C4-2B (cell line): Measurements from ENCODE around the gene UBA1.
A peak's percentile ranks its signal among the peaks of the same experiment; 100 is the strongest.

Experiments used
- H3K27ac ChIP-seq: fragments of 450-650 bp; 2 replicates; pipeline ENCODE4 v1.5.1; 2017
- ZFX ChIP-seq: fragments of 450-650 bp; IDR thresholded peaks from 2 replicates; pipeline ENCODE4 v1.6.1; 2017
- TF ChIP-seq, protein P1 (sequence below): fragments of 450-650 bp; conservative IDR thresholded peaks from 2 replicates; pipeline ENCODE4 v1.5.1; 2017; ENCODE audit warnings: mild to moderate bottlenecking

UBA1 gene

DNA sequence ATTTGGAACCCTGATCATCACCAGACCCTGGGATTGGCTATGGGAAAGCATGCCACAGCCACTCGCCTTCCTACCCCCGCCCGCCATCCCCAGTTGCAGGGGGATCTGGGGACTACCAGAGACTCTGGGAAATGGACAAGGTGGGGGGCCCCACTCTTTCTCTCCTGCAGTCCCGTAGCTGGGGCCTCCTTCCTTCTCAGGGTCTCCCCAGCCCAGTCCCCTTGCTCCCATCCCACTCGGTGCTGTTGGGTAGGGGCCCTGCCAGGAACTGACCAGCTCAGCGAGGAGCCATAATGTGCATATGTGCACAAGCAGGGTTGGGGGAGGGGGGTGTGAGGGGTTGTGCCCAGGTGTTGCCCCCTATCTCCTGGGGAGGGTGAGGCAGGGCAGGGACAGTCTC, 35.8 kb downstream of the UBA1 start:
- TF ChIP-seq, protein P1, sequence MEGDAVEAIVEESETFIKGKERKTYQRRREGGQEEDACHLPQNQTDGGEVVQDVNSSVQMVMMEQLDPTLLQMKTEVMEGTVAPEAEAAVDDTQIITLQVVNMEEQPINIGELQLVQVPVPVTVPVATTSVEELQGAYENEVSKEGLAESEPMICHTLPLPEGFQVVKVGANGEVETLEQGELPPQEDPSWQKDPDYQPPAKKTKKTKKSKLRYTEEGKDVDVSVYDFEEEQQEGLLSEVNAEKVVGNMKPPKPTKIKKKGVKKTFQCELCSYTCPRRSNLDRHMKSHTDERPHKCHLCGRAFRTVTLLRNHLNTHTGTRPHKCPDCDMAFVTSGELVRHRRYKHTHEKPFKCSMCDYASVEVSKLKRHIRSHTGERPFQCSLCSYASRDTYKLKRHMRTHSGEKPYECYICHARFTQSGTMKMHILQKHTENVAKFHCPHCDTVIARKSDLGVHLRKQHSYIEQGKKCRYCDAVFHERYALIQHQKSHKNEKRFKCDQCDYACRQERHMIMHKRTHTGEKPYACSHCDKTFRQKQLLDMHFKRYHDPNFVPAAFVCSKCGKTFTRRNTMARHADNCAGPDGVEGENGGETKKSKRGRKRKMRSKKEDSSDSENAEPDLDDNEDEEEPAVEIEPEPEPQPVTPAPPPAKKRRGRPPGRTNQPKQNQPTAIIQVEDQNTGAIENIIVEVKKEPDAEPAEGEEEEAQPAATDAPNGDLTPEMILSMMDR = no peak
- TF ChIP-seq ZFX = no peak
- no peak overlapping the region for H3K27ac ChIP-seq

DNA sequence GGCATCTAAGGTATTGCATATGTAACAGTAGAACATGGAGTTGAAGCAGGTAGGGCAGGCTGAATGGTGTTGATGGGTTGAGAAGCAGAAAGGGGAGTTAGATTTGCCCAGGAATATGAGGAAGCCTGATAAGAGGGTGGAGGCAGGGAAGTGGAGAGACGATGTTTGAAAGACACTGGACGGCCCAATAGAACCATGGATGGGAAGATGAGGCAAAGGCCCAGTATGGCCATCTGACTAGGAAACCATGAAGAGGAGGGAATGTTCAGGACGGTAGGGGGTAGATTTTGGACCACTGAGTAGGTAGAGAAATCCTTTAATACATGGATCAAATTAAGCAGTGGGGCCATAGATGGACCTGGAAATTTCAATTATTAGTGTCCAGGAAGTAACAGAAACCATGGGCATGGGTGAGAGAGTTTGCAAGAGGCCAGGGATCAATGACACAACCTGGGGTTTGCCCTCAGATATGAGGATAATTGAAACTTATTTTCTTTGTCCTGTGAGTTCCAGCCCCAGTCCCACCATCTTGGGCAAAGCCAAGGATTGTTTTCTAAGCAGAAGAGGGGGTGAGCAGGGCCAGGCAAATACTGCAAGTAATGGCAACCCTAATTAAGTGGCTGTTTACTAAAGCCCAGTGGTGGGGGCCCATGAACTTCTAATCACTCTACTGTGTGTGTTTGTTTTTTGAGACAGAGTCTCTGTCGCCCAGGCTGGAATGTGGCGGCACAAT, 36.7 kb downstream of the UBA1 start:
- H3K27ac ChIP-seq = no peak overlapping the region
- TF ChIP-seq ZFX = no peak
- TF ChIP-seq, protein P1 = no peak

DNA sequence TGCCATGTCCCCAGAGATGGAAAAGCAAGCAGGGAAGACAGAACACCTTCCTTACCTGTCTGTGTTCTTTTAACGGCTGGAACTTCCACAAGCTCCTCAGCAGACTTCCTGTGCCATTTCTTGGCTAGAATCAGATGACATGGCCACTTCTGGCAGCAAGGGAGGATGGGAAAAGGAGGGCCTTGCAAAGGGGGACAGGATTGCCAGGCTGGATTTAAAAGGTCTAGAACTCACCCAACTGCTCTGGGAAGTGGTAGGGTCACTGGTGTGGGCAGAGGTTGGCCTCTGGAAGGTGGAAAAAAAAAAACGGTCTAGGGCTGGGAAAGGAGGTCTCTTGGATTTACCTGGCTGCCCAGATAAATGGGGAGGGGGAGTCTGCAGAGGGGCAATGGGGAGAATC, 37.5 kb downstream of the UBA1 start:
- no peak overlapping the region; the same call in 1 of the 2 replicates for H3K27ac ChIP-seq
- TF ChIP-seq ZFX = no peak
- TF ChIP-seq, protein P1 = no peak

DNA sequence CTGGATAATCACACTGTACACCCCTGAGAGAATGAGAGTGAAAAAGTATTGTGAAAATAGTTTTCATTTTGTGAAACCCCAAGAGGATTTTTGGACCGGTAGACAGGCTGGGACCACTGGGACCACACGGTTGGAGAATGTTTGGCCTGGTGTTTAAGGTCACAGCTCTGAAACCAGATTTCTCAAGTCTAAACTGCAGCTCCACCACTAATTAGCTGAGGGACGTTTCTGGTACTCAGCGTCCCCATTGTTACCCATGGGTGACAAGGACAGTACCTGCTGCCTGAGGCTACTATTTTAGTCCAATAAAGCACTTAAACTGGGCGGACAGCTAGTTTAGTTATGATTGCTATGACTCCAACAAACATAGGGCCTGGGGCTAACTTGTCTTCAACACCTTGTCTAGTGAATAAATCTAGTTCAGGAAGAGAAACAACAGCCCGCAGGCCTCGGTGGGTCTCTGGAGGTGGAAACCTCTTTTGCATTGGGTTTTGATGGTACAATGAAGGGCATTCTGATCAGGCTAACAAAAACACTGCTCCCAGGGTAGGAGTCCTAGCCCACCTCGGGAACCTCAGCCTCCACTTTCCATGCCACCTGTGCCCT, 38.7 kb downstream of the UBA1 start:
- H3K27ac ChIP-seq = peak overlapping the region; percentile 87
- TF ChIP-seq ZFX = no peak

DNA sequence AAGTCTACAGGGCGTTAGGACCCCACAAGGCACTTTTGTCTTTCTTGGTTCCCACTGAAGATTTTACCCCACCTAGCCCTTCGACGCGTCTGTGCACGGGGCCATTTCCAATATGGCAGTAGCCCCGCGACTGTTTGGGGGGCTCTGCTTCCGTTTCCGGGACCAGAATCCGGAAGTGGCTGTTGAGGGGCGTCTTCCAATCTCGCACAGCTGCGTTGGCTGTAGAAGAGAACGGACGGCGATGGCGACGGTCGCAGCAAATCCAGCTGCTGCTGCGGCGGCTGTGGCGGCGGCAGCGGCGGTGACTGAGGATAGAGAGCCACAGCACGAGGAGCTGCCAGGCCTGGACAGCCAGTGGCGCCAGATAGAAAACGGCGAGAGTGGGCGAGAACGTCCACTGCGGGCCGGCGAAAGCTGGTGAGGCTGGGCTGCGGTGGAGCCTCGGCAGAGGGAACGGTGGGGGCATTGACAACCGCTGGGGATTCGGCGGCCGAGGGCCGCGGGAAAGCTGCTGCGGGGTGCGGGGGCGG, 39.2 kb downstream of the UBA1 start, which contains the start of gene USP11:
Gene USP11 (plus strand): TSS at position 207 of the 530 bp plus-strand sequence. CDS start 35 bp downstream, at position 242.
- H3K27ac ChIP-seq = peak within 1 kb of the TSS; percentile 87
- TF ChIP-seq, protein P1 = no peak
- no peak for TF ChIP-seq ZFX

DNA sequence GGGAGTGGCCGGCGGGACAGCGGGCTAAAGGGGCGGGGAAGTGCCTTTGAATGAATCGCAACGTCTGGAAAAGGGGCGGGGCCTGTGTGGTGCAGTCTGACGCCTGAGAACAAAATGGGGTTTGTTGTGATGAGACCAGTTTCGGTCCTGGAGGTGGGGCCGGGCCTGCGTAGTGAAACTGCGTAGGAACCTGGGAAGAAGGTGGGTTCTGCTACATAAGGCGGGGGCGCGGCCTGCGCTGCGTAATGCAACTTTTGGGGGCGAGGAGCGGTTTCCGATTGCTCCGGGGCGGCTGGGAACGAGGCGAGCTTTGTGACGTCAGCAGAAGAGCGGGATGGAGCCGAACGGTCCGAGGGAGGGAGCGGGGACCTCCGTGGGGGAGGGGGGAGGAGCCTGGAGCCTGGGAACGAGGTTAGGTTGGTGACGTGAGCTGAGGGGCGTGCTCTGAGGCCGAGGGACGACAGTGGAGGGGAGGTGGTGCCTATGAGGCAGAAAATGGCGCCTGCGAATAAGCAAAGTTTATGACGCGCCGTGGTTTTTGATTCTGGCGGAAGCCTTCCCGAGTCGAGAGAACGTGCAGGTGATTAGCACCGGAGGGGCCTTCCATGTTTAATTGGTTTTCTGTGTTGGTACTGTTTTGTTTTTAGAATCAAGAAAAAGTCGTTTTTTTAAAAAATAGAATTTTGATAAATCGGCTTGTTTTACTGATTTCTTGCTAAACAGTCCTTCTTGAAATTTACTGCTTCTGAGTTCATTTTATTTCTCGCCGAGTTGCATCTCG, 39.9 kb downstream of the UBA1 start:
- TF ChIP-seq, protein P1 = no peak
- no peak for TF ChIP-seq ZFX
- H3K27ac ChIP-seq = peak overlapping the region; percentile 87

DNA sequence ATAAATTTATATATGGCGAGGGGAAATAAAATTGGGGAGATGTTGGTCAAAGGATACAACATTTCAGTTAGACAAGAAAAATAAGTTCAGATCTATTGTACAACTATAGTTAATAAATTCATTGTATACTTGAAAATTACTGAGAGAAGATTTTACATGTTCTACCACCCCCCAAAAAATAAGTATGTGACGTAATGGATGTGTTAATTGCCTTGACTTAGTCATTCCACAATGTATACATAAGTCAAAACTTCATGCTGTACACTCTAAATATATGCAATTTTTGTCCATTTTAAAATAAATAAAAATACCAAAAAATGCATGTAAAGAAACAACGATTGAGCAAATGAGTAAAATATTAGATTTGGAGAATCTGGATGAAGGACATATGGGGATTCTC, 41.0 kb downstream of the UBA1 start:
- TF ChIP-seq, protein P1 = no peak
- TF ChIP-seq ZFX = no peak
- H3K27ac ChIP-seq = no peak overlapping the region
